Kidney (tissue), 14 donors: ENCODE results near the gene C4BPA. TPM values are rescaled to one million over a fixed set of nuclear protein-coding genes. Genes with fewer than 3 reads are reported as not detected.

ENCODE experiments used
- DNase-seq, 5 donors: peaks; one replicate each; pipeline ENCODE4 v3.0.0-alpha.2; 2013 to 2020
- FAIRE-seq: peaks from 2 replicates; lab custom pipeline; 2012; peaks lifted over from hg19 to GRCh38; lab: Jason Lieb, UNC
- H3K27ac ChIP-seq, 2 donors: one replicate each; pipeline ENCODE4 v1.7.0; 2013; ENCODE audit warnings: low read depth in 2 of 2, low read length in 2 of 2, inconsistent platforms in 1 of 2
- H3K27me3 ChIP-seq: one replicate; pipeline ENCODE4 v1.7.1; 2013; ENCODE audit warnings: low read length, inconsistent platforms; ENCODE audit not compliant: control insufficient read depth, insufficient read depth
- H3K36me3 ChIP-seq, 3 donors: one replicate each; pipeline versions ENCODE4 v1.7.0 to v1.7.1; 2013; ENCODE audit warnings: low read length in 3 of 3, control low read depth in 1 of 3, inconsistent platforms in 1 of 3; ENCODE audit not compliant: insufficient read depth in 3 of 3, control insufficient read depth in 2 of 3
- H3K4me1 ChIP-seq, 3 donors: one replicate each; pipeline versions ENCODE4 v1.7.0 to v1.7.1; 2013; ENCODE audit warnings: low read length in 3 of 3, inconsistent platforms in 1 of 3, low read depth in 1 of 3; ENCODE audit not compliant: control insufficient read depth in 2 of 3, insufficient read depth in 2 of 3
- H3K4me3 ChIP-seq, 3 donors: one replicate each; pipeline versions ENCODE4 v1.7.0 to v1.8.1; 2013; ENCODE audit warnings: low read length in 3 of 3, control low read depth in 1 of 3, inconsistent platforms in 1 of 3
- H3K9ac ChIP-seq, 3 donors: one replicate each; pipeline versions ENCODE4 v1.7.0 to v1.7.1; 2013; ENCODE audit warnings: low read length in 3 of 3, control low read depth in 1 of 3, inconsistent platforms in 1 of 3
- H3K9me3 ChIP-seq, 3 donors: one replicate each; pipeline versions ENCODE4 v1.7.0 to v1.7.1; 2013; ENCODE audit warnings: low read length in 3 of 3, control low read depth in 1 of 3, inconsistent platforms in 1 of 3; ENCODE audit not compliant: control insufficient read depth in 2 of 3, insufficient read depth in 1 of 3
- CTCF ChIP-seq: IDR thresholded peaks from 3 replicates; pipeline ENCODE4 v1.5.1; 2012; ENCODE audit warnings: mild to moderate bottlenecking, moderate library complexity, borderline replicate concordance; ENCODE audit not compliant: insufficient read depth; ENCODE audit errors: extremely low read depth
- intact Hi-C: fragments of 100-400 bp; cut with DNase I; formaldehyde crosslinking; loops from one replicate; pipeline ENCODE4 v1.11.1; 2022
- polyA plus RNA-seq: library from polyadenylated mRNA; stranded (reverse); fragments of 350-450 nt; fragmentation: Illumina TruSeq; extraction: RNeasy Lipid Tissue Mini Kit (QIAGEN cat#74804); gene quantifications from one replicate; pipeline ENCODE4 v1.2.3, GENCODE V29; 2014; ENCODE audit warnings: low read depth, low replicate concordance; ENCODE audit not compliant: insufficient read depth
- total RNA-seq: library from RNA; stranded (reverse); fragmentation: NEBNext Ultra II Directional; extraction: Animal tissue kit (Norgen Biotek cat#: 25700); gene quantifications from one replicate; pipeline ENCODE4 v1.2.1, GENCODE V29; 2021
- donor health status: control.
- donor health status: control.
- donor health status: control.
- donor health status: control.
- donor health status: control.
- donor health status: DM: yes; HTN: yes; CAD: no.
- donor health status: Normal renal cell carcinoma (clear cell type).

Gene C4BPA
- total and polyA plus RNA-seq, 2 donors from 2014 or later = 45.7 TPM; not detected in 1

- H3K27ac ChIP-seq = peak overlapping the region in 1 of 2 donors; percentile 12
- FAIRE-seq = peak; percentile 94
- DNase-seq = peak in 4 of 5 donors; percentile 79 to 94 (median 85)
Measured at GRCh38 chr1:207077470-207078377, 26.3 kb upstream of the C4BPA start.

GRCh38 chr1:207078578-207079132 is 25.4 kb upstream of the C4BPA start:
- H3K27me3 ChIP-seq = no peaks in the 10 kb centered on the region
- H3K27ac ChIP-seq = no peak overlapping the region
- intact Hi-C loops = no loop called here
- no peaks in the 10 kb centered on the region for H3K4me1 ChIP-seq
- DNase-seq (no peak), FAIRE-seq (no peak)
- TF ChIP-seq CTCF = no peak
- H3K36me3 ChIP-seq = peaks cover 0 to 31% (median 25%) of the 10 kb centered on the region in 3 donors
- no peak overlapping the region for H3K4me3 ChIP-seq
- no peak overlapping the region for H3K9ac ChIP-seq
- no peaks in the 10 kb centered on the region for H3K9me3 ChIP-seq

More at GRCh38 chr1:207077470-207078377, 26.3 kb upstream of the C4BPA start:
- intact Hi-C loops = no loop called here
- Histone ChIP-seq H3K36me3 (peaks cover 0 to 41% (median 28%) of the 10 kb centered on the region in 3 donors), H3K9me3 (no peaks in the 10 kb centered on the region), H3K4me3 (no peak overlapping the region), H3K27me3 (no peaks in the 10 kb centered on the region), H3K9ac (no peak overlapping the region), H3K4me1 (no peaks in the 10 kb centered on the region)
- peak; percentile 85 for TF ChIP-seq CTCF

GRCh38 chr1:207079706-207080241 is 24.3 kb upstream of the C4BPA start:
- intact Hi-C loops = loop anchor here (10.0 kb wide), 1 partner anchor 325 kb away; no protein-coding TSS in a partner anchor
- Histone ChIP-seq H3K36me3 (peaks cover 0 to 22% (median 21%) of the 10 kb centered on the region in 3 donors), H3K9ac (no peak overlapping the region), H3K9me3 (no peaks in the 10 kb centered on the region), H3K27me3 (no peaks in the 10 kb centered on the region), H3K4me1 (no peaks in the 10 kb centered on the region), H3K27ac (no peak overlapping the region), H3K4me3 (no peak overlapping the region)
- FAIRE-seq (no peak), DNase-seq (no peak)
- TF ChIP-seq CTCF = no peak
